Rectal smooth muscle tissue (tissue), 1 donor: ENCODE data around the gene ARHGAP21.

Source experiments
- H3K27ac ChIP-seq: one replicate; pipeline ENCODE4 v1.7.0; 2013; ENCODE audit warnings: low read depth, low read length, inconsistent platforms
- H3K27me3 ChIP-seq: one replicate; pipeline ENCODE4 v1.7.0; 2013; ENCODE audit warnings: low read length; ENCODE audit not compliant: control insufficient read depth, insufficient read depth
- H3K36me3 ChIP-seq: one replicate; pipeline ENCODE4 v1.7.0; 2013; ENCODE audit warnings: low read length; ENCODE audit not compliant: control insufficient read depth, insufficient read depth
- H3K4me1 ChIP-seq: one replicate; pipeline ENCODE4 v1.7.0; 2013; ENCODE audit warnings: low read length; ENCODE audit not compliant: control insufficient read depth, insufficient read depth
- H3K4me3 ChIP-seq: one replicate; pipeline ENCODE4 v1.7.0; 2013; ENCODE audit warnings: low read length
- H3K9ac ChIP-seq: one replicate; pipeline ENCODE4 v1.7.0; 2013; ENCODE audit warnings: low read length

The ARHGAP21 gene

DNA sequence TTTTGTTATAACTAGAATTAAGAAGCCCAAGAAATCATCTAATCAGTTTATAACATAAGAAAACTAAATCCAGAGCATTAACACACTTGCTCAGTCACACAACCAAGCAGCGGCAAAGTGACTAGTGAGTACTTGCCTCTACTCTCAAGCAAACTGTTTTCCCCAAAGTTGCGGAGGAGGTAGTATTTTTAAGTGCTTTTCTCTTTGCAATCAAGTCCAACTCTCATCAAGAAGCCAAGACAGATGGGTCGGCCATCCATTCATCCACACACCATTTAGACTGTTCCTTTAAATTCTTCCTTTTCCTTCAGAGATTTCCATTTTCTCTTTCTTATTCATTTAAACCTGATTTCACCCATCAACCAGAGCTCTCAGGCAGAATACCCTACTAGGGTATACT, 25.4 kb downstream of the ARHGAP21 start:
- H3K27ac ChIP-seq: no peak overlapping the region
- H3K27me3 ChIP-seq: no peaks in the 10 kb centered on the region
- no peak overlapping the region for H3K9ac ChIP-seq
- H3K36me3 ChIP-seq: no peaks in the 10 kb centered on the region
- H3K4me1 ChIP-seq: no peaks in the 10 kb centered on the region
- H3K4me3 ChIP-seq: no peak overlapping the region

DNA sequence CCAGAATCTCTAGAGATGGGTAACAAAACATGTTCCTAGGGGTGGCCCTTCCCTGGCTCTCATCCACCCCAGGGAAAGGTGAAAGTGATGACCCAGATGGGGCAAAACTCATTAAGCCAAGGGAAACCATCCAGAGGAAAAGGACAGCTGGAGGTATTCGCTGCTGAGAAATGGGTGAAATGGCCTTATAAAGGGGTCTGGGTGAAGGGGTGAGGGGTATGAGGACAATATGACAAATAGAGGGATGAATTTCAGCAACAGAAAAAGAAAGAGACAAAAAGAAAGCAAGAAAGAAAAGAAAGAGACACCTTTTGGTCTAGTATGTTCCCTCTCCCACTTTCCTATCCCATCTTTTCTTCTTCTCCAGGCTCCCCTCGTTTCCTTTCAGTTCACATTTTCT, 26.6 kb downstream of the ARHGAP21 start:
- Histone ChIP-seq H3K36me3 (no peaks in the 10 kb centered on the region), H3K9ac (no peak overlapping the region), H3K4me3 (no peak overlapping the region), H3K27ac (no peak overlapping the region), H3K4me1 (no peaks in the 10 kb centered on the region), H3K27me3 (no peaks in the 10 kb centered on the region)

DNA sequence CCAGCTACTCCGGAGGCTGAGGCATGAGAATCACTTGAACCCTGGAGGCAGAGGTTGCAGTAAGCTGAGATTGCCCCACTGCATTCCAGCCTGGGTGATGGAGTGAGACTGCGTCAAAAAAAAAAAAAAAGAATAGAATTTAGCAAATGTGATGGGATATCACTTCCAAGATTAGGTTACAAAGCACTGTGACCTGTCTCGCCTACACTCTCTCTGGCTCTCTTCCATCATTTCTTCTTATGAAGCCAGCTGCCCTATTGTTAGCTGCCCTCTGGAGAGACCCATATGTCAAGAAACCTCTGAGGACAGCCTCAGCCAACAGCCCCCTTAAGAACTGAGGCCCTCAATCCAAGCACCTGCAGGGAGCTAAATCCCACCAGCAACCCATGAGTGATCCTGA, 28.2 kb downstream of the ARHGAP21 start:
- Histone ChIP-seq H3K9ac (no peak overlapping the region), H3K4me1 (no peaks in the 10 kb centered on the region), H3K4me3 (no peak overlapping the region), H3K27me3 (no peaks in the 10 kb centered on the region), H3K27ac (no peak overlapping the region), H3K36me3 (no peaks in the 10 kb centered on the region)

DNA sequence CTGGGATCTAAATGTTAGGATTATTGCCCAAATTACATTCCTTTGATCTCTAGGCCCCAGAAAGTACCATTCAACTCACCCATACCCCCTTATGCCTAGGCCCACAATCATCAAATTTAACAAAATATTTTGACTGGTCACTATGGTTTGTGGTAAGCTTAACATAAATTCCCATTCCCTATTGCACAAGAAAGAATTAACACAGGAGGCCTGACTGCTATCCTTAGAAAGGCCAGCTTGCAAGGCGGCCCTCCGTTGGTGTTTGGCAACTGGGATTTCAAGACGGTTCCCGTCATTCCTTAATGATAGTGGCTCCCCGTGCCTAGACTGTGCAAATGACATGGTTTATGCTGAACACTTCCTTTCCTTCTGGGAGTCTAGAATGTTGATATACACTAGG, 29.6 kb downstream of the ARHGAP21 start:
- no peak overlapping the region for H3K27ac ChIP-seq

DNA sequence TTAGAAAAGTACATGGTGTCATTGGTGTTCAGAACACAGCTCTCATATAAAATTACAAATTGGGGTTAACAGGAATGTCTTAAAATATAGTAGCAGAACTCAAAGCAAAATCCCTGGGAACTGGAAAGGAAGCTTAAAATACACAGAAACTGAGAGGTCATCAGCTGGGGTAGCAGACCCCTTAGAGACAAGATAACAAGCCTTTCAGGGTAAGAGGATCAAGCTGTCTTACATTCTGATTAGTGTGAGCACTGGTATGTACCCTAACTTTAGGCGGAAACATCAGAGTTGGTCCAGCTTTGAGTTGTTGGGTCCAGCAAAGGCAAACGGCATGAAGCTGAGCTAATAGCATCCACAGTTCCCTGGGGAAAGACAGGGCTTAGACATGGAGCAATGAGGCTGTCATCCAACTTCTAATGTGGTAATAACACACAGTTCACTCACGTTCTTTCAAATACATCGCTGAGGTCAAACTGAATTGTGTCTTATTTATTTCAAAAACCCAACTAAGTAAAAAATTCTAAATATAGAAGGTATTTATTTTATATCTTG, 32.6 kb downstream of the ARHGAP21 start:
- Histone ChIP-seq H3K4me3 (no peak overlapping the region), H3K4me1 (no peaks in the 10 kb centered on the region), H3K9ac (no peak overlapping the region), H3K36me3 (no peaks in the 10 kb centered on the region), H3K27me3 (no peaks in the 10 kb centered on the region), H3K27ac (no peak overlapping the region)

More for the DNA sequence above, 29.6 kb downstream of the ARHGAP21 start:
- H3K36me3 ChIP-seq: no peaks in the 10 kb centered on the region
- H3K4me3 ChIP-seq: no peak overlapping the region
- H3K27me3 ChIP-seq: no peaks in the 10 kb centered on the region
- no peak overlapping the region for H3K9ac ChIP-seq
- no peaks in the 10 kb centered on the region for H3K4me1 ChIP-seq

DNA sequence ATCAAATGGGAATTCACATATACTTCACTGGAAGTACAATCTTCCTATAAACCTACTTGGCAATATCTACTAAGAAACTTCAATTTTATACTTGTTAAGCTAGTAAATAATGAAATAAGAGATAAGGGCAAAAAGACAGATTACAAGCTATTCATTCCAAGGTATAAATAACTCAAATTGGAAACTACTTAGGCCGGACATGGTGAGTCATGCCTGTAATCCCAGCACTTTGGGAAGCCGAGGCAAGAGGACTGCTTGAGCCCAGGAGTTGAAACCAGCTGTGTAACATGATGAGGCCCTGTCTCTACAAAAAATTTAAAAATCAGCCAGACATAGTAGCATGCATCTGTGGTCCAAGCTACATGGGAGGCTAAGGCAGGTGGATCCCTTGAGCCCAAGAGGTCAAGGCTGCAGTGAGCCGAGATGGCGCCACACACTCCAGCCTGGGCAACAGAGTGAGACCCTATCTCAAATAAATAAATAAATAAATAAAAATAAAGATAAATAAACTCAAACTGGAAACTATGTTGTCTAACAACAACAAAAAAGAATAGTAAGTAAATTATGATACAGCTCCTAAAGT, 37.6 kb downstream of the ARHGAP21 start:
- no peak overlapping the region for H3K27ac ChIP-seq
- H3K9ac ChIP-seq: no peak overlapping the region
- no peak overlapping the region for H3K4me3 ChIP-seq
- no peaks in the 10 kb centered on the region for H3K36me3 ChIP-seq
- no peaks in the 10 kb centered on the region for H3K27me3 ChIP-seq
- H3K4me1 ChIP-seq: no peaks in the 10 kb centered on the region

DNA sequence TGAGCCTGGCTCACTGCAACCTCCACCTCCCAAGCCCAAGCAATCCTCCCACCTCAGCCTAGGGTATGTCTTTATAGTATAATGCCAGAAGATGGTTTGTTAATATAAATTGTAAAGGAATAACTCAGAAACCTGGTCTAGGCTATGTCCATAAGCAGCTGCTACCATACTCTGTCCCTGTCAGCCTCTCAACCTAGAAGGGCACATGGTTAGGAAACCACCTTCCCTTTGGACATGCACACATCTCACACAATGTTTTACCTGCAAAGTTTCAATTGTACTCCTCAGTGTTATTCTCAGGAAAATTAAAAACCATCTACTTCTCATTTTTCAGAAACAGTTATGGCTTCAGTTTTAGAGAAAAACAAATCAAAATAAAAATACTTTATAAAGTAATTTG, 40.1 kb downstream of the ARHGAP21 start:
- Histone ChIP-seq H3K4me1 (peaks cover 5% of the 10 kb centered on the region), H3K36me3 (no peaks in the 10 kb centered on the region), H3K9ac (no peak overlapping the region), H3K4me3 (no peak overlapping the region), H3K27me3 (no peaks in the 10 kb centered on the region), H3K27ac (no peak overlapping the region)

DNA sequence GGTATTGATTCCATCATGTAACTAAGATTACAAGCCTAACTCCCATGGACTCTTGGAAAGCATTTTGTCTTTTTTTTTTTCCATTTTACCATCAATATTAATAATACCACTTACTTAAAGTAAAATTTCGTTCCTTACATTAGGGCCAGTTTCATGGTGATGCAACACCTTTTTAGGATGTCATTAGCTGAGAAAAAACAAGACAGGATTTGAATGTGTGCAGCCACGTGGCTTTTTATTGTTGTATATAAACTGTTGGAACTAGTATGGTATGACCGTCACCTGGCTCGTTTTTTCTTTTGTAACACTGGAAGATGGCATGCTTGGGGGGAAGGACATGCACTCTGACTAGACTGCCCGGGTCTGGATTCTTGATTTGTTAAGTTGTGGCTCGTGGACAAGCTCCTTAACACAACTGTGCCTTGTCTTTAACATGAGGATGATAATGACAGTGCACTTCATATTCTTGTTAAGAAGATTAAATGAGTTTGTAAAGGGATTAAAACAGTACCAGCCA, 42.1 kb downstream of the ARHGAP21 start:
- no peaks in the 10 kb centered on the region for H3K27me3 ChIP-seq
- H3K4me3 ChIP-seq: no peak overlapping the region
- no peak overlapping the region for H3K9ac ChIP-seq
- H3K27ac ChIP-seq: no peak overlapping the region
- peaks cover 5% of the 10 kb centered on the region for H3K4me1 ChIP-seq
- H3K36me3 ChIP-seq: no peaks in the 10 kb centered on the region

DNA sequence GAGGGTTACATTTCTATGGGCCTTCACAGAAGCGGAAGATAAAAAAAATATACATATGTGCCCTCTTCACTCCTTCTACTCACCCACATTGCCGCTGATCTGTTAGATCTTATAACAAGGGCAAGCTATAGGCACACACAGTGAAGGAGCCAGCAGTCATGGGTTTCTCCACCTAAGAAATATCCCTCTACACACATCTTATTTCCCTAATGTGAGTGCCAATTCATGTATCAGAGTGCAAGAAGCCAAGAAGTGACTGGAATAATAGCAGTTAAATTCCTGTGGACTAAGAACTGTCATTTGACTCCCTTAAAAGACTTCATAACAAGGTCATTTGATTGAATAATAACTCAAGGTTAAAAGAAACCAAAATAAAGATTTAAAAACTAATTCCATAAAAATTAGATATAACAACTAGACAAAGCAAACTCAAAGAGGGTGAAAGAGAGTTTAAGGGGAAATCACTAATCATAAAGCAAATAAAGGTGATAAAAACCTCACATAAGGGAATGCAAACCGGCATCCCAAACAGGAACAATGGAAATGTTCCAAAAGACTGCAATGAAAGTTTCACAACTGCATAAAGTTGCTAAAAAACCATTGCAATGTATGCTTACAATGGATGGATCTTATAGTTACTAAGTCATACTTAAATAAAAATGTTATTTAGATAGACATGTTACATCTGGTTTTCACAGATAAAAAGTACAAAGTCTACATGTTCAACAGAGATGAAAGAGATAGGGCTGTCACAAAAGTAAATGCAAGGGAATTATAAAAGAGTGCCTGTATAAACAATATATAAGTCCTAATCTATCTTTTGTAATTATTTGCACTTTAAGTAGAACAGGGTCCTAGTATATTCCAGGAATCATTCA, 42.8 kb downstream of the ARHGAP21 start:
- Histone ChIP-seq H3K4me3 (no peak overlapping the region), H3K9ac (no peak overlapping the region), H3K27me3 (no peaks in the 10 kb centered on the region), H3K36me3 (no peaks in the 10 kb centered on the region), H3K4me1 (peaks cover 5% of the 10 kb centered on the region), H3K27ac (no peak overlapping the region)

DNA sequence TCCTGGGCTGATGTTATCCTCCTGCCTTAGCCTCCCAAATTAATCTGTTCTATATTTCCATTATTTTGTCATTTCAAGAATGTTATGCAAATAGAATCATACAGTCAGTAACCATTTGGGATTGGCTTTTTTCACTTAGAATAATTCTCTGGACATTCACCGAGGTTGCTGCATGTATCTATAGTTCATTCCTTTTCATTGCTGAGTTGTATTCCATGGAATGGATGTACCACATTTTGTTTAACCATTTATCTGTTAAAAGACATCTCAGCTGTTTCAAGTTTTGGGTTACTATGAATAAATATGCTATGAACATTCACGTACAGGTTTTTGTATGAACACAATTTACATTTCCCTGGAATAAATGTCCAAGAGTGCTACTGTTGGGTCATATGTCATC, 44.9 kb downstream of the ARHGAP21 start:
- H3K4me1 ChIP-seq: peaks cover 5% of the 10 kb centered on the region
- no peaks in the 10 kb centered on the region for H3K36me3 ChIP-seq
- H3K27ac ChIP-seq: no peak overlapping the region
- H3K9ac ChIP-seq: no peak overlapping the region
- no peak overlapping the region for H3K4me3 ChIP-seq
- no peaks in the 10 kb centered on the region for H3K27me3 ChIP-seq

DNA sequence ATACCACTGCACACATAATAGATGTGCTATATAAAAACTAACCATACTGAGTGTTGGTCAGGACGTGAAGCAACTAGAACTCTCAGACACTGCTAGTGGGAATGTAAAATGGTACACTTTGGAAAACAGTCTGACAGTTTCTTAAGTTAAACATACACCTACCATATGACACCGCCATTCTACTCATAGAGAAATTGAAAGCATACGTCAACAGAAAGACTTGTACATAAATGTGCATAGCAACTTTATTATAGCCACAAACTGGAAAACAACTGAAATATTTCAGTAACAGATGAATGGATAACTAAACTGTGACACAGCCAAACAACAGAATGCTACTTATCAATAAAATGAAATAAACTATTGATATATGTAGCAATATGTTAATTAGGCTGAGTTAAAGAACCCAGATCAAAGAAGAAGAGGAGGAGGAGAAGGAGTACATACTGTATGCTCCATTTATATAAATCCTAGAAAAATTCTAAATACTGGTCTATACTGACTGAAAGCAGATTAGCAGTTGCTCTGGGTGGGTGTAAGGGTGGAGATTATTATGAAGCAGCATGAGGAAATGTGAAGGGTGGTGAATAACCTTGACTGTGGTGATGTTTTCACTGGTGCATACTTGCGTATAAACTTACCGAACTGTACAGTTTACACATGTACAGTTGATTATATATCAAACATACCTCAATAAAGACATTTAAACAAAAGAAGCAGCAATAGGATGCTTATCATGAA, 48.6 kb downstream of the ARHGAP21 start:
- H3K4me3 ChIP-seq: no peak overlapping the region
- no peaks in the 10 kb centered on the region for H3K4me1 ChIP-seq
- no peak overlapping the region for H3K9ac ChIP-seq
- no peak overlapping the region for H3K27ac ChIP-seq
- H3K36me3 ChIP-seq: no peaks in the 10 kb centered on the region
- no peaks in the 10 kb centered on the region for H3K27me3 ChIP-seq

DNA sequence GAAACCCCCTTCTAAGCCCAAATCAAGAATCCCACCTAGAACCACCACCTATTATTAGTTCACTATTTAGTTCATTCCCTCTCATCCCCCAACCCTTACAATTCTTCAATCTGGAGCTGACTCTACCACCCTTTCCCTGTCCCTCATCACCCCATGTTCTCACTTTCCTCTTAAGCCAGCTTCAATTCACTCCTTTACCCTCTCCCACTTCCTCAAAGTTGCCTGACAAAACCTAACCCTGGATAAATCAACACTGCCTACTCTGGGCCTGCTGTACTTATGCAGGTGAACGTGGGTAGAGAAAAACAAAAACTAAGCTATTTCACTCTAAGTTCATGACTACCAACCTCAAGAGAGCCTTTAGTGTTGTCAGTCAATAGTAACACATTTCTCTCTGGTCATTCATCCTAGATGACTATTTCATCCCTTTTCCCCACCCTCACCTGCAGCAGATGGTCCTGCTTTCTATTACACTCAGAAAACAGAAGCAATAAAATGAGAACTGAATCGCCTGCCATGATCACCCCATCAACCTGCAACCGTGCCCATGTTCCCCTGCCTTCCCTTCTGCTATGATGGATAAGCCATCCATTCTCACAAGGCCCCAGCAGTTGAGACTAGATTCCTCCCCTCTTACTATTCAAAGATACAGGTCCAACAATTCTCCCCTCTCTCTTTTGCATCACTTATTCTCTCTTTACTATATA, 52.6 kb downstream of the ARHGAP21 start:
- Histone ChIP-seq H3K9ac (no peak overlapping the region), H3K27ac (no peak overlapping the region), H3K27me3 (no peaks in the 10 kb centered on the region), H3K4me3 (no peak overlapping the region), H3K36me3 (no peaks in the 10 kb centered on the region), H3K4me1 (no peaks in the 10 kb centered on the region)
